CD4-positive, alpha-beta memory T cell (primary cell): ENCODE data around the gene FNBP1L. TPM values are rescaled to one million over a fixed set of nuclear protein-coding genes. Genes with fewer than 3 reads are reported as not detected.

Experiments
- CTCF ChIA-PET: fragments of 350-600 bp; sonication (Branson Sonifier 250); formaldehyde crosslinking; loops from one replicate; lab custom pipeline; 2021; ENCODE audit warnings: inconsistent platforms; ENCODE audit not compliant: partially characterized antibody; lab: Charles Lee
- POLR2A ChIA-PET: fragments of 350-600 bp; sonication (Branson Sonifier 250); formaldehyde crosslinking; loops from one replicate; lab custom pipeline; 2021; ENCODE audit not compliant: partially characterized antibody; lab: Charles Lee
- DNase-seq, 5 donors: peaks; one replicate each; pipeline versions ENCODE4 v3.0.0 to v3.0.0-alpha.2; 2020 to 2022; ENCODE audit warnings: mixed read lengths in 1 of 5
- H3K27ac ChIP-seq: one replicate; pipeline ENCODE4 v1.7.0; 2013; ENCODE audit warnings: low read depth, low read length
- H3K27me3 ChIP-seq: 2 replicates; pipeline ENCODE4 v1.7.0; 2013; ENCODE audit warnings: mild to moderate bottlenecking, low read length, moderate library complexity; ENCODE audit not compliant: insufficient read depth
- H3K36me3 ChIP-seq: 2 replicates; pipeline ENCODE4 v1.7.0; 2013; ENCODE audit warnings: mild to moderate bottlenecking, low read length, moderate library complexity; ENCODE audit not compliant: insufficient read depth
- H3K4me1 ChIP-seq: 2 replicates; pipeline ENCODE4 v1.7.0; 2013; ENCODE audit warnings: mild to moderate bottlenecking, low read length, moderate library complexity; ENCODE audit not compliant: insufficient read depth
- H3K4me3 ChIP-seq, 2 donors: one replicate each; pipeline ENCODE4 v1.7.0; 2013; ENCODE audit warnings: low read length in 2 of 2, mild to moderate bottlenecking in 1 of 2
- H3K9me3 ChIP-seq, 2 donors: one replicate each; pipeline ENCODE4 v1.7.0; 2013; ENCODE audit warnings: low read length in 2 of 2, control low read depth in 1 of 2; ENCODE audit not compliant: control insufficient read depth in 1 of 2
- H3K27ac Mint-ChIP-seq, 7 donors: one replicate each; pipeline ENCODE4 v1.8.0; 2020 to 2021; ENCODE audit warnings: mixed read lengths in 7 of 7, mild to moderate bottlenecking in 6 of 7, inconsistent platforms in 3 of 7, moderate library complexity in 3 of 7
- H3K27me3 Mint-ChIP-seq, 2 donors: one replicate each; pipeline ENCODE4 v1.8.0; 2020 to 2021; ENCODE audit warnings: mixed read lengths in 2 of 2
- H3K36me3 Mint-ChIP-seq, 2 donors: one replicate each; pipeline ENCODE4 v1.8.0; 2020 to 2021; ENCODE audit warnings: mixed read lengths in 2 of 2, inconsistent platforms in 1 of 2, mild to moderate bottlenecking in 1 of 2
- H3K4me1 Mint-ChIP-seq, 4 donors: one replicate each; pipeline ENCODE4 v1.8.0; 2020 to 2021; ENCODE audit warnings: mixed read lengths in 4 of 4, mild to moderate bottlenecking in 1 of 4
- H3K4me3 Mint-ChIP-seq, 8 donors: one replicate each; pipeline ENCODE4 v1.8.0; 2020 to 2021; ENCODE audit warnings: mixed read lengths in 8 of 8, mild to moderate bottlenecking in 7 of 8, moderate library complexity in 6 of 8, inconsistent platforms in 3 of 8
- H3K9me3 Mint-ChIP-seq, 8 donors: one replicate each; pipeline ENCODE4 v1.8.0; 2020 to 2021; ENCODE audit warnings: mixed read lengths in 8 of 8, mild to moderate bottlenecking in 5 of 8, inconsistent platforms in 3 of 8, moderate library complexity in 1 of 8
- intact Hi-C: fragments of 100-400 bp; cut with micrococcal nuclease; formaldehyde crosslinking; loops from one replicate; pipeline ENCODE4 v1.15.1; 2023
- polyA plus RNA-seq, 2 donors: library from polyadenylated mRNA; unstranded; fragments of 300-500 nt; fragmentation: Illumina TruSeq; gene quantifications; one replicate each; pipeline ENCODE4 v1.2.3, GENCODE V29; 2021
- total RNA-seq, 2 experiments: library from RNA; stranded (reverse); gene quantifications; one replicate each; pipeline ENCODE4 v1.2.3, GENCODE V29; 2021

Gene FNBP1L
- total and polyA plus RNA-seq, 4 experiments from 2014 or later, result 0.53 to 2.2 (median 1.6) TPM

- Mint-ChIP-seq H3K27me3 (peaks cover 6 to 8% of the 10 kb centered on the region in 2 donors), H3K4me3 (no peak overlapping the region), H3K36me3 (no peaks in the 10 kb centered on the region), H3K4me1 (peaks cover 5 to 10% (median 8%) of the 10 kb centered on the region in 4 donors), H3K27ac (peak overlapping the region in 2 of 7 donors; percentile 18 to 64), H3K9me3 (peaks cover 0 to 2% (median 0%) of the 10 kb centered on the region in 8 donors)
- no peak overlapping the region for H3K27ac ChIP-seq
- no peaks in the 10 kb centered on the region for H3K4me1 ChIP-seq
- intact Hi-C loops, result loop anchor here (10.0 kb wide), 1 partner anchor 357 kb away; no protein-coding TSS in a partner anchor
- no peaks in the 10 kb centered on the region for H3K27me3 ChIP-seq
- H3K9me3 ChIP-seq, result no peaks in the 10 kb centered on the region
- H3K4me3 ChIP-seq, result no peak overlapping the region
- POLR2A ChIA-PET, result no interaction called here
- CTCF ChIA-PET, result no interaction called here
- DNase-seq, result no peak
- H3K36me3 ChIP-seq, result no peaks in the 10 kb centered on the region
Measured at GRCh38 chr1:93442008-93442666, 5.8 kb upstream of the FNBP1L start.

GRCh38 chr1:93442741-93443140 is 5.2 kb upstream of the FNBP1L start:
- Histone ChIP-seq H3K27ac (no peak overlapping the region), H3K4me3 (no peak overlapping the region), H3K4me1 (peaks cover 4% of the 10 kb centered on the region), H3K27me3 (no peaks in the 10 kb centered on the region), H3K36me3 (no peaks in the 10 kb centered on the region), H3K9me3 (no peaks in the 10 kb centered on the region)
- ChIA-PET POLR2A (no interaction called here), CTCF (interaction anchor here (1.5 kb wide), 1 partner anchor 9 kb away, joined by 7 read pairs; no protein-coding TSS in a partner anchor)
- intact Hi-C loops, result loop anchor here (10.0 kb wide), 1 partner anchor 358 kb away; no protein-coding TSS in a partner anchor
- no peaks in the 10 kb centered on the region for H3K36me3 Mint-ChIP-seq
- H3K27ac Mint-ChIP-seq, result no peak overlapping the region
- no peak for DNase-seq
- H3K4me1 Mint-ChIP-seq, result peaks cover 10 to 15% (median 14%) of the 10 kb centered on the region in 4 donors
- peaks cover 0 to 2% (median 0%) of the 10 kb centered on the region in 8 donors for H3K9me3 Mint-ChIP-seq
- no peak overlapping the region for H3K4me3 Mint-ChIP-seq
- peaks cover 6 to 13% of the 10 kb centered on the region in 2 donors for H3K27me3 Mint-ChIP-seq

- H3K9me3 ChIP-seq, result no peaks in the 10 kb centered on the region
- H3K4me1 ChIP-seq, result peaks cover 4% of the 10 kb centered on the region
- Mint-ChIP-seq H3K27me3 (peaks cover 3 to 10% of the 10 kb centered on the region in 2 donors), H3K4me1 (peaks cover 10 to 13% (median 11%) of the 10 kb centered on the region in 4 donors), H3K9me3 (peaks cover 0 to 2% (median 0%) of the 10 kb centered on the region in 8 donors), H3K27ac (no peak overlapping the region), H3K36me3 (no peaks in the 10 kb centered on the region), H3K4me3 (no peak overlapping the region)
- CTCF ChIA-PET, result interaction anchor here (1.2 to 1.5 kb wide), 2 partner anchors 9 to 403 kb away, joined by 4 to 7 read pairs; no protein-coding TSS in a partner anchor
- intact Hi-C loops, result loop anchor here (10.0 kb wide), 1 partner anchor 359 kb away; no protein-coding TSS in a partner anchor
- no peak for DNase-seq
- no peaks in the 10 kb centered on the region for H3K36me3 ChIP-seq
- no peaks in the 10 kb centered on the region for H3K27me3 ChIP-seq
- no peak overlapping the region for H3K4me3 ChIP-seq
- POLR2A ChIA-PET, result no interaction called here
- no peak overlapping the region for H3K27ac ChIP-seq
Measured at GRCh38 chr1:93443454-93443853, 4.5 kb upstream of the FNBP1L start.

DNA sequence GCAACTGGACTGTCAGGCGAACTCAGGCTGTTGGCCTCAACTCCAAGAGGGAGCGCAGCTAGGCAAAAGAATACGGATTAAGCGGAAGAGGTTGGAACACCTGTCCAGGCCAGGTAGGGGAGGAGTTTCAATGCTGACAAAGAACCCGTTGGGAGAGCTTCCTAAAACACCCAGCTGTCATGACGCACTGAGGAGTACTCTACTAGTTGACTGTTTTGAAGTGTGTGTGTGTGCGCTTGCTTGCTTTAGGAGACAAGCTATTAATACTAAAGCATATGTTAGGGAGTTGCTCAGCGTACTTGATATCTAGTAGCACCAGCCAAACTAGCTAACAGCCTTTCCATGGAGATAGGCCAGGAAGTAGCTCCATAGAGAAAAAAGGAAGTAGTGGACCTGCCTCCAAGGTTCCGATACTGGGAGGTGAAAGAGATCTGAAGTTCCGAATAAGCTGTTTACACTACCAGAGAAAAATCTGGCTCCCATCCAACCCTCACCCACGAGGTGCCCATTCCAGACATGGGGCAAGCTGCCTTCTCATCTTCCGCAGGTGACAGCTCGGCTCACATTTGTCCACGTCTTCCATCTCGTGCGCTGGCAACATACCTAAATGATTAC is 974 bp upstream of the FNBP1L start:
- ChIA-PET CTCF (interaction anchor here (0.8 to 1.8 kb wide), 5 partner anchors 12 to 399 kb away, joined by 3 to 5 read pairs (median 4); no protein-coding TSS in a partner anchor), POLR2A (interaction anchor here (1.3 to 3.0 kb wide), 2 partner anchors 102 to 368 kb away, joined by 3 to 11 read pairs; partner anchors contain the start of gene MTF2)
- H3K4me1 ChIP-seq, result peaks cover 13% of the 10 kb centered on the region
- no peaks in the 10 kb centered on the region for H3K36me3 ChIP-seq
- no peak overlapping the region for H3K4me3 ChIP-seq
- H3K4me3 Mint-ChIP-seq, result peak overlapping the region; percentile 89 to 98 (median 94)
- peaks cover 18 to 22% (median 20%) of the 10 kb centered on the region in 4 donors for H3K4me1 Mint-ChIP-seq
- peaks cover 19% of the 10 kb centered on the region for H3K27me3 ChIP-seq
- intact Hi-C loops, result loop anchor here (10.0 kb wide), 1 partner anchor 362 kb away; no protein-coding TSS in a partner anchor
- peaks cover 20 to 27% of the 10 kb centered on the region in 2 donors for H3K27me3 Mint-ChIP-seq
- peaks cover 0 to 3% of the 10 kb centered on the region in 2 donors for H3K36me3 Mint-ChIP-seq
- no peaks in the 10 kb centered on the region for H3K9me3 ChIP-seq
- peaks cover 0 to 2% (median 0%) of the 10 kb centered on the region in 8 donors for H3K9me3 Mint-ChIP-seq
- no peak overlapping the region for H3K27ac ChIP-seq
- DNase-seq, result peak in 3 of 5 donors; percentile 9 to 38 (median 21)
- peak overlapping the region in 5 of 7 donors; percentile 59 to 89 (median 79) for H3K27ac Mint-ChIP-seq

GRCh38 chr1:93448292-93448982 is 519 bp downstream of the FNBP1L start:
- Mint-ChIP-seq H3K27me3 (peaks cover 21 to 40% of the 10 kb centered on the region in 2 donors), H3K36me3 (peaks cover 0 to 3% of the 10 kb centered on the region in 2 donors), H3K4me1 (peaks cover 16 to 22% (median 19%) of the 10 kb centered on the region in 4 donors), H3K4me3 (peak overlapping the region; percentile 92 to 99 (median 96)), H3K9me3 (peaks cover 0 to 2% (median 0%) of the 10 kb centered on the region in 8 donors), H3K27ac (peak overlapping the region in 6 of 7 donors; percentile 68 to 90 (median 84))
- H3K36me3 ChIP-seq, result no peaks in the 10 kb centered on the region
- intact Hi-C loops, result loop anchor here (10.0 kb wide), 1 partner anchor 364 kb away; no protein-coding TSS in a partner anchor
- H3K27me3 ChIP-seq, result peaks cover 23% of the 10 kb centered on the region
- peaks cover 13% of the 10 kb centered on the region for H3K4me1 ChIP-seq
- no peak overlapping the region for H3K27ac ChIP-seq
- DNase-seq, result peak in 4 of 5 donors; percentile 9 to 33 (median 16)
- POLR2A ChIA-PET, result interaction anchor here (0.7 to 3.0 kb wide), 3 partner anchors 9 to 396 kb away, joined by 3 to 11 read pairs (median 3); partner anchors contain the start of gene MTF2
- H3K4me3 ChIP-seq, result peak overlapping the region; percentile 30 to 38
- no peaks in the 10 kb centered on the region for H3K9me3 ChIP-seq
- CTCF ChIA-PET, result interaction anchor here (0.6 kb wide), 1 partner anchor 181 kb away, joined by 3 read pairs; no protein-coding TSS in a partner anchor

DNA sequence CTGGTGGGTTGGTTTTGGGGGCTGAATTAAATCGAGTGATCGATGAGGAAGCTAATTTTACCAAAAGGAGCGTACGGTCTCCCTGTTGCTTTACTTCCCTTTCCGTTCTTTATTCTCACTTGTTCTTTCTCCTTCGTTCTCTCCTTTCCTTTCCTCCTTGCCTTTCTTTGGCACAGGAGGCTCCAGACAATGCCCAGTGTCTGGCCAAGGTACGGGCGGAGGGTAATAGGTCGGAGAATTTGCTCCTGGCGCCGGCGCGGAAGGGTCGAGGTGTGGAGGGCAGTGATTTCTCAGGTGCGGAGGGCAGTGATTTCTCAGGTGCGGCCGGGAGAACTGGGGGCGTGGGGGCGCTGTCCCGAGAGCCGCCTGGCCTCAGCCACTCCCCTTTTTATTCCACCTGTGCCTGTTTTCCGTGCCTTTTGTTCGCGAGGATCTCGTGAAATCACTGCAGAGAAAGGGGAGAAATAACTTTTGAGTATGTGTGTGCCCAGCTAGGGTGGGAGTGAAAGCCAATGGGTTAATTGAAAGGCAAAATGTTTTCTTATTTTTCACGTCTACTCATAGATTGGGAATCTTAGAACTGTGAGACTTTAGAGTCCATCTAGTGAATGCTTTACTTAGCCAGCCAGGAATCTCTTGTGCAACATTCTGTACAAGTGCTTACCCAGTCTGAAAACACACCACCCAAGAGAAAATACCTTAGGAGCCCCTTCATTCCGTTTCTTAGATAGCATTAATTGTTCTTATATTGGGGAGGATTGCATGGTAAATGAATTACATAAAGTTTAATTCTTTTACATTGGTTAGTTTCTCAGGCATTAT is 1.3 kb downstream of the FNBP1L start:
- DNase-seq, result peak in 2 of 5 donors; percentile 11 to 37
- peaks cover 23% of the 10 kb centered on the region for H3K27me3 ChIP-seq
- peaks cover 16 to 22% (median 19%) of the 10 kb centered on the region in 4 donors for H3K4me1 Mint-ChIP-seq
- H3K27ac ChIP-seq, result no peak overlapping the region
- peak overlapping the region; percentile 92 to 99 (median 96) for H3K4me3 Mint-ChIP-seq
- ChIA-PET CTCF (interaction anchor here (0.6 kb wide), 1 partner anchor 180 kb away, joined by 3 read pairs; no protein-coding TSS in a partner anchor), POLR2A (interaction anchor here (0.9 to 3.0 kb wide), 2 partner anchors 9 to 371 kb away, joined by 3 to 11 read pairs; partner anchors contain the start of gene MTF2)
- peak overlapping the region; percentile 30 to 38 for H3K4me3 ChIP-seq
- intact Hi-C loops, result loop anchor here (10.0 kb wide), 1 partner anchor 364 kb away; no protein-coding TSS in a partner anchor
- H3K27me3 Mint-ChIP-seq, result peaks cover 23 to 44% of the 10 kb centered on the region in 2 donors
- H3K9me3 ChIP-seq, result no peaks in the 10 kb centered on the region
- no peaks in the 10 kb centered on the region for H3K36me3 ChIP-seq
- peak overlapping the region in 6 of 7 donors; percentile 68 to 90 (median 84) for H3K27ac Mint-ChIP-seq
- H3K9me3 Mint-ChIP-seq, result peaks cover 0 to 2% (median 0%) of the 10 kb centered on the region in 8 donors
- H3K36me3 Mint-ChIP-seq, result peaks cover 0 to 3% of the 10 kb centered on the region in 2 donors
- H3K4me1 ChIP-seq, result peaks cover 13% of the 10 kb centered on the region
